ENCODE measurements around the gene ELAVL1. TPM values are rescaled to one million over a fixed set of nuclear protein-coding genes. Genes with fewer than 3 reads are reported as not detected.

Gene ELAVL1
- total RNA-seq, 1 donor from 2014 or later, result 89.6 TPM

DNA sequence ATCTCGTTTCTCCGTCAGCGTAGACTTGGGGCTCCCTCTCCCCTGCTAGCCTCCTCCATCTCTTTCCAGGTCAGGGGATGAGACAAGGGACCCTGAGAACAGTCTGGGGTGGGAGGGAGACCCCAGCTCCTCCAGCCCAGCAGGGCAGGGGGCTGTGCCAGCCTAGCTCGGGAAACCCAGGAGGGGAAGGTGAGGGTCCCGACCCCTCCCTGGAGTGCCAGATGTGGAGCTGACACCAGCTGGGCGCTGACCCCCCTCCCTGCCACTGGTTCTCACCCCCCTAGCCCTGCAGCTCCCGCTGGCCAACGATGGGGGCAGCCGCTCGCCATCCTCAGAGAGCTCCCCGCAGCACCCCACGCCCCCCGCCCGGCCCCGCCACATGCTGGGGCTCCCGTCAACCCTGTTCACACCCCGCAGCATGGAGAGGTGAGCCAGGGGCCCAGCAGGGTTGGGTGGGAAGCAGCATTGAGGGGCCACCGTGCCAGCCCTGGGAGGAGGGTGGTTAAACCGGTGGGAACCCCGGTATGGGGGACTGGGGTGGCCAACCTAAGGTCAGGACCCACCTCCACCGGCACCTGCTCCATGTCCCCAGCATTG lies 95.9 kb downstream of the ELAVL1 start:
- Mint-ChIP-seq H3K27ac (ENCODE audit: unreplicated experiment) (no peak overlapping the region), H3K36me3 (ENCODE audit: unreplicated experiment) (peaks cover 15% of the 10 kb centered on the region), H3K27me3 (ENCODE audit: unreplicated experiment) (no peaks in the 10 kb centered on the region)

DNA sequence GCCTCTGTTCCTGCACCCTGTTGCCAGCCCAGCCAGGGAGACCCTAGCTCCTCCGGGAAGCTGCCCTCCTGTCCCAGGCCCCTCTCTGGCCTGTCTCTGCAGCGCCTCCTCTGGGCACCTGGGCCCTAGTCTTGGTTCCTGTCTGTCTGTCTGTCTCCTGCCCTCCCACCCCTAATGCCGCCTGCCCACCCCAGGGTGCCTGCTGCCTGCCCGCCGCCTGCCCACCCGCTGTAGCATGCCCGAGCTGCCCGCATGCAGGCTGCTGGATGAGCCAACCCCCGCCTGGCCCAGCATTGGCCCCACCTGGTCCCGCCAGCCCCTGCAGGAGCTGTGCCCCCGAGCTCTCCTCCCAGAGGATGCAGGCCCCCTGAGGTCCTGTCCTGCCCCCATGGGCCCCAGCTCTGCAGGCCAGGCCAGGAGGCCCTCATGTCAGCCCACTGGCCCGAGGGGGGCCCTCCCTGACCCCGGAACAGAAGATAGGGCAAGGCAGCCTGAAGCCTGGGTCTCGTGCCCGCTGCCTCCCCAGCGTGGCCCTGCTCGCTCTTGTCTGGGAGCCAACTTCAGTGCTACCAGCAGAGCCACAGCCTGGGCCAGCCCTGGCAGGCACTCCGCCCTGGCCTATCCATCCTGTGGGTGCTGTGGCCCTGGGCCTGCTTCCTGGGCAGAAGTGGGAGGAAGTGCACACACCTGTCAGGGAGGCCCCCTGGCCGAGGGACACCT lies 96.5 kb downstream of the ELAVL1 start:
- TF ChIP-seq, protein P1, sequence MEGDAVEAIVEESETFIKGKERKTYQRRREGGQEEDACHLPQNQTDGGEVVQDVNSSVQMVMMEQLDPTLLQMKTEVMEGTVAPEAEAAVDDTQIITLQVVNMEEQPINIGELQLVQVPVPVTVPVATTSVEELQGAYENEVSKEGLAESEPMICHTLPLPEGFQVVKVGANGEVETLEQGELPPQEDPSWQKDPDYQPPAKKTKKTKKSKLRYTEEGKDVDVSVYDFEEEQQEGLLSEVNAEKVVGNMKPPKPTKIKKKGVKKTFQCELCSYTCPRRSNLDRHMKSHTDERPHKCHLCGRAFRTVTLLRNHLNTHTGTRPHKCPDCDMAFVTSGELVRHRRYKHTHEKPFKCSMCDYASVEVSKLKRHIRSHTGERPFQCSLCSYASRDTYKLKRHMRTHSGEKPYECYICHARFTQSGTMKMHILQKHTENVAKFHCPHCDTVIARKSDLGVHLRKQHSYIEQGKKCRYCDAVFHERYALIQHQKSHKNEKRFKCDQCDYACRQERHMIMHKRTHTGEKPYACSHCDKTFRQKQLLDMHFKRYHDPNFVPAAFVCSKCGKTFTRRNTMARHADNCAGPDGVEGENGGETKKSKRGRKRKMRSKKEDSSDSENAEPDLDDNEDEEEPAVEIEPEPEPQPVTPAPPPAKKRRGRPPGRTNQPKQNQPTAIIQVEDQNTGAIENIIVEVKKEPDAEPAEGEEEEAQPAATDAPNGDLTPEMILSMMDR (IDR thresholded peaks at IDR 0.05), result no peak
- H3K36me3 Mint-ChIP-seq (ENCODE audit: unreplicated experiment), result peaks cover 15% of the 10 kb centered on the region
- no peak overlapping the region for H3K27ac Mint-ChIP-seq (ENCODE audit: unreplicated experiment)
- H3K27me3 Mint-ChIP-seq (ENCODE audit: unreplicated experiment), result no peaks in the 10 kb centered on the region
- DNase-seq (ENCODE audit: extremely low spot score, unreplicated experiment), result no peak
- H3K9me3 Mint-ChIP-seq (ENCODE audit: unreplicated experiment), result no peaks in the 10 kb centered on the region
- H3K4me3 Mint-ChIP-seq (ENCODE audit: unreplicated experiment), result no peak overlapping the region
- H3K4me1 Mint-ChIP-seq (ENCODE audit: unreplicated experiment), result peaks cover 18% of the 10 kb centered on the region

More for the DNA sequence above, 95.9 kb downstream of the ELAVL1 start:
- Mint-ChIP-seq H3K4me1 (ENCODE audit: unreplicated experiment) (peaks cover 15% of the 10 kb centered on the region), H3K4me3 (ENCODE audit: unreplicated experiment) (no peak overlapping the region), H3K9me3 (ENCODE audit: unreplicated experiment) (no peaks in the 10 kb centered on the region)
- no peak for DNase-seq (ENCODE audit: extremely low spot score, unreplicated experiment)
- TF ChIP-seq, protein P1 (IDR thresholded peaks at IDR 0.05), result no peak

Other genes starting within 250 kb of the ELAVL1 start
- gene CLEC4M, start 242.4 kb downstream of the ELAVL1 start, total RNA-seq, result not detected in 2 replicates
- gene EVI5L, start 175.4 kb downstream of the ELAVL1 start, total RNA-seq, result 27.3 and 27.6 TPM in 2 replicates
- gene PRR36, start 131.3 kb downstream of the ELAVL1 start, total RNA-seq, result 0.24 and 0.51 TPM in 2 replicates
- 3.3 and 3.5 TPM in 2 replicates for gene LRRC8E, start 117.1 kb downstream of the ELAVL1 start, total RNA-seq
- gene MAP2K7, start 101.8 kb downstream of the ELAVL1 start, total RNA-seq, result 34.4 and 42.1 TPM in 2 replicates
- gene TGFBR3L, start 90.8 kb downstream of the ELAVL1 start, total RNA-seq, result 2.3 and 2.6 TPM in 2 replicates
- gene SNAPC2, start 85.3 kb downstream of the ELAVL1 start, total RNA-seq, result 19.6 and 21.9 TPM in 2 replicates
- gene CTXN1, start 79.5 kb downstream of the ELAVL1 start, total RNA-seq, result 28.7 and 28.8 TPM in 2 replicates
- gene TIMM44, start 62.0 kb downstream of the ELAVL1 start, total RNA-seq, result 69.4 and 73.4 TPM in 2 replicates
- gene CCL25, start 47.1 kb upstream of the ELAVL1 start, total RNA-seq, result not detected in 2 replicates
- gene FBN3, start 144.0 kb upstream of the ELAVL1 start, total RNA-seq, result 0.19 and 0.42 TPM in 2 replicates
- gene CERS4, start 203.7 kb upstream of the ELAVL1 start, total RNA-seq, result 16.4 and 16.7 TPM in 2 replicates